Measurements from ENCODE around the gene TM4SF4. TPM values are rescaled to one million over a fixed set of nuclear protein-coding genes. Genes with fewer than 3 reads are reported as not detected.

The TM4SF4 gene
- polyA plus RNA-seq, 4 donors: 1.1 to 3.5 (median 2.3) TPM

GRCh38 chr3:149541091-149541491, 66.6 kb downstream of the TM4SF4 start:
- no peak for DNase-seq (ENCODE audit: low read depth in 4 of 4, low spot score in 3 of 4)

- DNase-seq (ENCODE audit: low read depth in 4 of 4, low spot score in 3 of 4): no peak
These were observed 68.1 kb downstream of the TM4SF4 start for GRCh38 chr3:149542375-149543312.

DNA sequence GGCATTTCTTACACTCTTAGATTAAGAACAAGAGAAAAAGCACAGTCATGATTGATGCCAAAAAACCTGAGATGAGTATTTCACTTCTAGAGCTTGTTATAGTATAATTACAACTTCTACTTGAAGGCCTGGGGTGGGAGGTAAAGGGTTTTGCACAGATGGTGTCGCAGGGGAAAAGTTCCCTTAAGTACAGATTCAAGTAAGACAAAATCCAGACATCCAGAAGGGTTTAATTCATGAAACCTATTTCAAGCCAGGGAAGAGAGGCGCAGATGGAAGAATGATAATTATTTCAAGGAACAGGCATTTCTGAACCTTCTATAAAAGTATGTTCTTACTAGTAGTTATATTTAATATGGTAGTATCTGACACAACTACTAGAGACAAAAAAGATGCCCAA, 70.6 kb downstream of the TM4SF4 start:
- no peak for DNase-seq (ENCODE audit: low read depth in 4 of 4, low spot score in 3 of 4)

DNA sequence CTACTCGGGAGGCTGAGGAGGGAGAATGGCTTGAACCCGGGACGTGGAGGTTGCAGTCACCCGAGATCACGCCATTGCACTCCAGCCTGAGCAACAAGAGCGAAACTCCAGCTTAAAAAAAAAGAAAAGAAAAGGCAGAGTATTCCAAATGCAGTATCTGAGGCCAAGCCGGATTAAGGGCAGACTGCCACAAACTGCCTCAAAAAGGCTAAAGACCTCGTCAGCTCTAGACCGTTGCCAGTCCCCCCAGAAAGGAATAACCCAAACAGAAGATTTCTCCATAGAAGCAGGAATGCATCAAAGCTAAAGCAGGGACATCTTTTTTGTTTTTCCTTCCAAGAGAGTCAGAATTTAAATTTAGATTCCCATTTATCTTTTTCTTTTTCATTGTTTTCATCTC, 72.9 kb downstream of the TM4SF4 start:
- no peak for DNase-seq (ENCODE audit: low read depth in 4 of 4, low spot score in 3 of 4)

- no peak for DNase-seq (ENCODE audit: low read depth in 4 of 4, low spot score in 3 of 4)
These were observed 73.6 kb downstream of the TM4SF4 start for GRCh38 chr3:149547954-149548668.

- no peak for DNase-seq (ENCODE audit: low read depth in 4 of 4, low spot score in 3 of 4)
These were observed 74.2 kb downstream of the TM4SF4 start for GRCh38 chr3:149548669-149549065.

- DNase-seq (ENCODE audit: low read depth in 4 of 4, low spot score in 3 of 4): no peak
These were observed 77.0 kb downstream of the TM4SF4 start for GRCh38 chr3:149551500-149551899.

GRCh38 chr3:149552700-149553099, 78.2 kb downstream of the TM4SF4 start:
- DNase-seq (ENCODE audit: low read depth in 4 of 4, low spot score in 3 of 4): no peak

Other genes with a start within 250 kb of the TM4SF4 start
- 10 to 100 TPM; 23.4 to 35.6 (median 32.7) TPM for gene TM4SF18, start 141.1 kb upstream of the TM4SF4 start, polyA plus RNA-seq (ENCODE audit: insufficient read length in 4 of 4)
- 10 to 100 TPM; 62.9 to 84.1 (median 70.8) TPM for gene TM4SF1, start 97.0 kb upstream of the TM4SF4 start, polyA plus RNA-seq (ENCODE audit: insufficient read length in 4 of 4)
- 100 to 1,000 TPM in 3 of 4 donors, 10 to 100 TPM in 1; 93.4 to 109 (median 108) TPM for gene WWTR1, start 183.3 kb downstream of the TM4SF4 start, polyA plus RNA-seq (ENCODE audit: insufficient read length in 4 of 4)